HepG2 (cell line): Measurements from ENCODE around the gene PEX11B. TPM values are rescaled to one million over a fixed set of nuclear protein-coding genes. Genes with fewer than 3 reads are reported as not detected.

Experiments used
- BCLAF1 ChIP-seq: fragments of 450-650 bp; IDR thresholded peaks from 2 replicates; pipeline ENCODE4 v1.6.1; 2017; ENCODE audit warnings: mild to moderate bottlenecking
- CREB1 ChIP-seq, 2 experiments: fragments of 450-650 bp in 1 of 2; IDR thresholded peaks; 2 replicates each; pipeline ENCODE4 v1.6.1; 2016 to 2017; ENCODE audit warnings: control low read depth in 1 of 2, mild to moderate bottlenecking in 1 of 2, missing compliant biosample characterization in 1 of 2, missing genetic modification characterization in 1 of 2
- DNMT3B ChIP-seq: conservative IDR thresholded peaks from 2 replicates; pipeline ENCODE4 v1.6.1; 2016; ENCODE audit warnings: missing biosample characterization, control low read depth
- E2F5 ChIP-seq: sonication (generic); formaldehyde crosslinking; conservative IDR thresholded peaks from 2 replicates; pipeline ENCODE4 v1.4.0; 2020; ENCODE audit warnings: missing genetic modification reagents
- HMGXB4 ChIP-seq, 2 experiments: sonication (generic) in 1 of 2; formaldehyde crosslinking in 1 of 2; IDR thresholded peaks; 2 replicates each; pipeline versions ENCODE4 v1.4.0 to v1.6.1; 2018 to 2020; ENCODE audit warnings: missing genetic modification reagents in 2 of 2, borderline replicate concordance in 1 of 2, low read depth in 1 of 2, mild to moderate bottlenecking in 1 of 2, missing biosample characterization in 1 of 2
- KDM6A ChIP-seq: IDR thresholded peaks from 2 replicates; pipeline ENCODE4 v1.6.1; 2016; ENCODE audit warnings: low read depth
- KLF13 ChIP-seq: sonication (generic); formaldehyde crosslinking; IDR thresholded peaks from 2 replicates; pipeline ENCODE4 v1.4.0; 2020; ENCODE audit warnings: mild to moderate bottlenecking, missing genetic modification reagents
- MIER2 ChIP-seq: IDR thresholded peaks from 2 replicates; pipeline ENCODE4 v1.6.1; 2016; ENCODE audit warnings: missing biosample characterization, missing genetic modification reagents
- MLXIP ChIP-seq: sonication (generic); formaldehyde crosslinking; IDR thresholded peaks from 2 replicates; pipeline ENCODE4 v1.9.0; 2021; ENCODE audit warnings: missing genetic modification reagents, borderline replicate concordance
- NFRKB ChIP-seq: fragments of 450-650 bp; IDR thresholded peaks from 2 replicates; pipeline ENCODE4 v1.6.1; 2017
- THAP11 ChIP-seq: IDR thresholded peaks from 2 replicates; pipeline ENCODE4 v1.6.1; 2016; ENCODE audit warnings: missing biosample characterization, missing genetic modification reagents
- TRAFD1 ChIP-seq: sonication (generic); formaldehyde crosslinking; IDR thresholded peaks from 2 replicates; pipeline ENCODE4 v1.5.1; 2020; ENCODE audit warnings: missing genetic modification reagents, mild to moderate bottlenecking, borderline replicate concordance
- ZBTB20 ChIP-seq: sonication (generic); formaldehyde crosslinking; IDR thresholded peaks from 2 replicates; pipeline ENCODE4 v1.8.1; 2023; ENCODE audit warnings: missing genetic modification reagents, low read depth, mild to moderate bottlenecking, borderline replicate concordance
- ZNF367 ChIP-seq: sonication (generic); formaldehyde crosslinking; IDR thresholded peaks from 2 replicates; pipeline ENCODE4 v1.4.0; 2020; ENCODE audit warnings: missing genetic modification reagents, borderline replicate concordance
- ZNF501 ChIP-seq: sonication (generic); formaldehyde crosslinking; IDR thresholded peaks from 2 replicates; pipeline ENCODE4 v1.5.1; 2020; ENCODE audit warnings: mild to moderate bottlenecking, moderate library complexity, missing genetic modification reagents
- ZNF543 ChIP-seq: sonication (generic); formaldehyde crosslinking; IDR thresholded peaks from 2 replicates; pipeline ENCODE4 v1.4.0; 2020; ENCODE audit warnings: mild to moderate bottlenecking, missing genetic modification reagents
- ZNF775 ChIP-seq: sonication (generic); formaldehyde crosslinking; IDR thresholded peaks from 2 replicates; pipeline ENCODE4 v1.4.0; 2020; ENCODE audit warnings: missing genetic modification reagents, mild to moderate bottlenecking, moderate library complexity, borderline replicate concordance
- polyA plus RNA-seq, 8 experiments: library from polyadenylated mRNA; depleted of rRNA in 3 of 8; stranded (reverse) in 7 of 8; unstranded in 1 of 8; fragments of >200 nt; fragmentation: Illumina TruSeq in 4 of 8; extraction: Trizol in 4 of 8; gene quantifications; 2 replicates each; pipeline versions ENCODE4 v1.2.1 to v1.2.3, GENCODE V29; 2011 to 2016; ENCODE audit warnings: low read depth in 4 of 8, missing spikeins in 1 of 8, mixed read lengths in 1 of 8; ENCODE audit not compliant: insufficient read depth in 1 of 8
- total RNA-seq, 5 experiments: library from RNA; depleted of rRNA; stranded (reverse); fragments of >200 nt; fragmentation: Illumina TruSeq; extraction: Trizol; gene quantifications; 2 replicates each; pipeline ENCODE4 v1.2.3, GENCODE V29; 2016; ENCODE audit warnings: low read depth in 1 of 5

The PEX11B gene
- total and polyA plus RNA-seq, 2 of the 13 experiments (the other 11 are each of a cell fraction or from before 2014, with no cell fraction given): 21.6 to 48.4 TPM

- TF ChIP-seq TRAFD1 (peak; percentile 82; the same call in 1 of the 2 replicates), BCLAF1 (no peak), ZNF367 (CRISPR knock-in tag) (no peak), DNMT3B (CRISPR knock-in tag) (no peak), ZNF775 (no peak), HMGXB4 (CRISPR knock-in tag; IDR thresholded peaks at IDR 0.05; ENCODE audit: borderline replicate concordance in 1 of 2, low read depth in 1 of 2) (peak in 1 of 2 experiments; percentile 91; a peak in 3 of 4 replicates), ZBTB20 (CRISPR knock-in tag) (peak; percentile 89), KLF13 (CRISPR knock-in tag) (no peak), MIER2 (CRISPR knock-in tag) (no peak), ZNF501 (CRISPR knock-in tag) (peak; percentile 95), E2F5 (CRISPR knock-in tag) (no peak), MLXIP (no peak), NFRKB (0 out of 2 replicates have a peak, but pooled peaks have one; percentile 64), CREB1 (IDR thresholded peaks at IDR 0.05) (peak; percentile 69), CREB1 (CRISPR knock-in tag; IDR thresholded peaks at IDR 0.05) (peak; percentile 96), ZNF543 (peak; percentile 43; the same call in 1 of the 2 replicates), KDM6A (no peak), THAP11 (peak; percentile 91)
These were observed 8.8 kb upstream of the PEX11B start, which contains the start of gene RBM8A (continued) for GRCh38 chr1:145927063-145927886.
